HepG2 (cell line): ENCODE measurements around the gene CHID1.
A peak's percentile ranks its signal among the peaks of the same experiment; 100 is the strongest.

Experiments used
- CCDC6 ChIP-seq: sonication (generic); formaldehyde crosslinking; IDR thresholded peaks from 2 replicates; pipeline ENCODE4 v1.8.1; 2022; ENCODE audit warnings: mild to moderate bottlenecking, missing genetic modification reagents, moderate library complexity
- GLI4 ChIP-seq: sonication (generic); formaldehyde crosslinking; IDR thresholded peaks from 2 replicates; pipeline ENCODE4 v1.5.1; 2020; ENCODE audit warnings: missing genetic modification reagents, mild to moderate bottlenecking, moderate library complexity, borderline replicate concordance
- PHB2 ChIP-seq: fragments of 450-650 bp; IDR thresholded peaks from 2 replicates; pipeline ENCODE4 v1.6.1; 2018; ENCODE audit not compliant: partially characterized antibody
- RBM39 ChIP-seq: fragments of 200-400 bp; formaldehyde crosslinking; IDR thresholded peaks from one replicate; pipeline ENCODE4 v1.6.1; 2018; ENCODE audit warnings: antibody characterized with exemption, mild to moderate bottlenecking, low read depth, low read length; ENCODE audit not compliant: poor library complexity, severe bottlenecking
- REST ChIP-seq, 2 experiments: IDR thresholded peaks; 2 replicates each; pipeline ENCODE4 v1.6.1; 2011 to 2012; ENCODE audit warnings: low read length in 2 of 2, borderline replicate concordance in 1 of 2, low read depth in 1 of 2, mild to moderate bottlenecking in 1 of 2, moderate library complexity in 1 of 2
- SMAD3 ChIP-seq: sonication (generic); formaldehyde crosslinking; IDR thresholded peaks from 2 replicates; pipeline ENCODE4 v1.4.0; 2020; ENCODE audit warnings: missing genetic modification reagents
- TCF12 ChIP-seq, 2 experiments: fragments of 450-650 bp in 1 of 2; sonication (generic) in 1 of 2; formaldehyde crosslinking in 1 of 2; IDR thresholded peaks; 2 replicates each; pipeline versions ENCODE4 v1.6.1 to v1.8.0; 2017 to 2022; ENCODE audit warnings: antibody characterized with exemption in 1 of 2, mild to moderate bottlenecking in 1 of 2, missing genetic modification reagents in 1 of 2, moderate library complexity in 1 of 2
- ZBTB1 ChIP-seq: sonication (generic); formaldehyde crosslinking; IDR thresholded peaks from 2 replicates; pipeline ENCODE4 v1.4.0; 2020; ENCODE audit warnings: missing genetic modification reagents, borderline replicate concordance
- ZNF232 ChIP-seq: sonication (generic); formaldehyde crosslinking; IDR thresholded peaks from 2 replicates; pipeline ENCODE4 v1.4.0; 2020; ENCODE audit warnings: missing genetic modification reagents, borderline replicate concordance
- TF ChIP-seq, protein P1 (sequence below): IDR thresholded peaks from 2 replicates; pipeline ENCODE4 v1.6.1; 2016
- TF ChIP-seq, protein P2 (sequence below): sonication (generic); formaldehyde crosslinking; IDR thresholded peaks from 2 replicates; pipeline ENCODE4 v1.5.0; 2020; ENCODE audit warnings: mild to moderate bottlenecking, missing genetic modification reagents, moderate library complexity
- TF ChIP-seq, protein P3 (sequence below): sonication (generic); formaldehyde crosslinking; IDR thresholded peaks from 2 replicates; pipeline ENCODE4 v1.5.0; 2020; ENCODE audit warnings: missing genetic modification reagents

GRCh38 chr11:841981-842369 is 68.6 kb downstream of the CHID1 start:
- TF ChIP-seq, protein P1, sequence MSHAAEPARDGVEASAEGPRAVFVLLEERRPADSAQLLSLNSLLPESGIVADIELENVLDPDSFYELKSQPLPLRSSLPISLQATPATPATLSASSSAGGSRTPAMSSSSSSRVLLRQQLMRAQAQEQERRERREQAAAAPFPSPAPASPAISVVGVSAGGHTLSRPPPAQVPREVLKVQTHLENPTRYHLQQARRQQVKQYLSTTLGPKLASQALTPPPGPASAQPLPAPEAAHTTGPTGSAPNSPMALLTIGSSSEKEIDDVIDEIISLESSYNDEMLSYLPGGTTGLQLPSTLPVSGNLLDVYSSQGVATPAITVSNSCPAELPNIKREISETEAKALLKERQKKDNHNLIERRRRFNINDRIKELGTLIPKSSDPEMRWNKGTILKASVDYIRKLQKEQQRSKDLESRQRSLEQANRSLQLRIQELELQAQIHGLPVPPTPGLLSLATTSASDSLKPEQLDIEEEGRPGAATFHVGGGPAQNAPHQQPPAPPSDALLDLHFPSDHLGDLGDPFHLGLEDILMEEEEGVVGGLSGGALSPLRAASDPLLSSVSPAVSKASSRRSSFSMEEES: no peak
- TF ChIP-seq, protein P2, sequence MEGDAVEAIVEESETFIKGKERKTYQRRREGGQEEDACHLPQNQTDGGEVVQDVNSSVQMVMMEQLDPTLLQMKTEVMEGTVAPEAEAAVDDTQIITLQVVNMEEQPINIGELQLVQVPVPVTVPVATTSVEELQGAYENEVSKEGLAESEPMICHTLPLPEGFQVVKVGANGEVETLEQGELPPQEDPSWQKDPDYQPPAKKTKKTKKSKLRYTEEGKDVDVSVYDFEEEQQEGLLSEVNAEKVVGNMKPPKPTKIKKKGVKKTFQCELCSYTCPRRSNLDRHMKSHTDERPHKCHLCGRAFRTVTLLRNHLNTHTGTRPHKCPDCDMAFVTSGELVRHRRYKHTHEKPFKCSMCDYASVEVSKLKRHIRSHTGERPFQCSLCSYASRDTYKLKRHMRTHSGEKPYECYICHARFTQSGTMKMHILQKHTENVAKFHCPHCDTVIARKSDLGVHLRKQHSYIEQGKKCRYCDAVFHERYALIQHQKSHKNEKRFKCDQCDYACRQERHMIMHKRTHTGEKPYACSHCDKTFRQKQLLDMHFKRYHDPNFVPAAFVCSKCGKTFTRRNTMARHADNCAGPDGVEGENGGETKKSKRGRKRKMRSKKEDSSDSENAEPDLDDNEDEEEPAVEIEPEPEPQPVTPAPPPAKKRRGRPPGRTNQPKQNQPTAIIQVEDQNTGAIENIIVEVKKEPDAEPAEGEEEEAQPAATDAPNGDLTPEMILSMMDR: no peak
- TF ChIP-seq TCF12 (IDR thresholded peaks at IDR 0.05) (no peak), TCF12 (CRISPR knock-in tag; IDR thresholded peaks at IDR 0.05) (0 out of 2 replicates have a peak, but pooled peaks have one; percentile 14), CCDC6 (no peak), SMAD3 (CRISPR knock-in tag) (no peak), REST (IDR thresholded peaks at IDR 0.05; ENCODE audit: borderline replicate concordance in 1 of 2, low read depth in 1 of 2, low read length in 2 of 2) (no peak), ZBTB1 (CRISPR knock-in tag) (no peak), ZNF232 (CRISPR knock-in tag) (no peak), PHB2 (no peak), RBM39 (no peak), GLI4 (no peak)
- TF ChIP-seq, protein P3, sequence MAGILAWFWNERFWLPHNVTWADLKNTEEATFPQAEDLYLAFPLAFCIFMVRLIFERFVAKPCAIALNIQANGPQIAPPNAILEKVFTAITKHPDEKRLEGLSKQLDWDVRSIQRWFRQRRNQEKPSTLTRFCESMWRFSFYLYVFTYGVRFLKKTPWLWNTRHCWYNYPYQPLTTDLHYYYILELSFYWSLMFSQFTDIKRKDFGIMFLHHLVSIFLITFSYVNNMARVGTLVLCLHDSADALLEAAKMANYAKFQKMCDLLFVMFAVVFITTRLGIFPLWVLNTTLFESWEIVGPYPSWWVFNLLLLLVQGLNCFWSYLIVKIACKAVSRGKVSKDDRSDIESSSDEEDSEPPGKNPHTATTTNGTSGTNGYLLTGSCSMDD: no peak
